ENCODE data around the gene FOXE3.

- no peak for TF ChIP-seq CTCF (IDR thresholded peaks at IDR 0.05)
- no peak for TF ChIP-seq ZFX (IDR thresholded peaks at IDR 0.05; ENCODE audit: borderline replicate concordance)
These were observed 41.6 kb upstream of the FOXE3 start for GRCh38 chr1:47374501-47374900.
